ENCODE results near the gene COQ8A. TPM values are rescaled to one million over a fixed set of nuclear protein-coding genes. Genes with fewer than 3 reads are reported as not detected.

COQ8A gene
- total RNA-seq, 1 experiment from 2014 or later, result 24.6 TPM

DNA sequence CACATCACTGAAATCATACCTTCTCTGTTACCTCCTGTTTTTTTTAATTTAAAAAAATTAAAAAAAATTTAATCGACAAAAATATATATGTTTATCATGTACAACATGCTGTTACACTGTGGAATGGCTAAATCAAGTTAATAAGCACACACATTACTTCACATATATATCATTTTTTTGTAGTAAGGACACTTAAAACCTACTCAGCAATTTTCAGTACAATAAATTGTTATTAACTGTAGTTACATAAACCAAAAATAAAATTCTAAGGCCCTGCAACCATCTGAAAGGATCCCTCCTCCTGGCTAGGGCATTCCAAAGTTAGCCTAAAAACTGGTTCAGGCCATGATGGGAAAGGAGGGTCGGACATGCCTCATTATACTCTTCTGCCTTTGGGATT, 23.6 kb upstream of the COQ8A start:
- H3K4me3 Mint-ChIP-seq (ENCODE audit: low read depth, unreplicated experiment), result no peak overlapping the region
- TF ChIP-seq, protein P1, sequence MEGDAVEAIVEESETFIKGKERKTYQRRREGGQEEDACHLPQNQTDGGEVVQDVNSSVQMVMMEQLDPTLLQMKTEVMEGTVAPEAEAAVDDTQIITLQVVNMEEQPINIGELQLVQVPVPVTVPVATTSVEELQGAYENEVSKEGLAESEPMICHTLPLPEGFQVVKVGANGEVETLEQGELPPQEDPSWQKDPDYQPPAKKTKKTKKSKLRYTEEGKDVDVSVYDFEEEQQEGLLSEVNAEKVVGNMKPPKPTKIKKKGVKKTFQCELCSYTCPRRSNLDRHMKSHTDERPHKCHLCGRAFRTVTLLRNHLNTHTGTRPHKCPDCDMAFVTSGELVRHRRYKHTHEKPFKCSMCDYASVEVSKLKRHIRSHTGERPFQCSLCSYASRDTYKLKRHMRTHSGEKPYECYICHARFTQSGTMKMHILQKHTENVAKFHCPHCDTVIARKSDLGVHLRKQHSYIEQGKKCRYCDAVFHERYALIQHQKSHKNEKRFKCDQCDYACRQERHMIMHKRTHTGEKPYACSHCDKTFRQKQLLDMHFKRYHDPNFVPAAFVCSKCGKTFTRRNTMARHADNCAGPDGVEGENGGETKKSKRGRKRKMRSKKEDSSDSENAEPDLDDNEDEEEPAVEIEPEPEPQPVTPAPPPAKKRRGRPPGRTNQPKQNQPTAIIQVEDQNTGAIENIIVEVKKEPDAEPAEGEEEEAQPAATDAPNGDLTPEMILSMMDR (IDR thresholded peaks at IDR 0.05; ENCODE audit: unreplicated experiment), result no peak
- no peak for DNase-seq
- no peaks in the 10 kb centered on the region for H3K9me3 Mint-ChIP-seq (ENCODE audit: low read depth, unreplicated experiment)
- H3K36me3 Mint-ChIP-seq (ENCODE audit: insufficient read depth, unreplicated experiment), result no peaks in the 10 kb centered on the region
- H3K4me1 Mint-ChIP-seq (ENCODE audit: low read depth, unreplicated experiment), result no peaks in the 10 kb centered on the region
- CTCF ChIA-PET, result no interaction called here
- no peak overlapping the region for H3K27ac Mint-ChIP-seq (ENCODE audit: unreplicated experiment)
- intact Hi-C loops (cut with micrococcal nuclease; ENCODE audit: unreplicated experiment), result loop anchor here (10.0 kb wide), 1 partner anchor 218 kb away; no protein-coding TSS in a partner anchor
- BruUV-seq (replicated peaks), result no TSS peak
- no peaks in the 10 kb centered on the region for H3K27me3 Mint-ChIP-seq (ENCODE audit: unreplicated experiment)

DNA sequence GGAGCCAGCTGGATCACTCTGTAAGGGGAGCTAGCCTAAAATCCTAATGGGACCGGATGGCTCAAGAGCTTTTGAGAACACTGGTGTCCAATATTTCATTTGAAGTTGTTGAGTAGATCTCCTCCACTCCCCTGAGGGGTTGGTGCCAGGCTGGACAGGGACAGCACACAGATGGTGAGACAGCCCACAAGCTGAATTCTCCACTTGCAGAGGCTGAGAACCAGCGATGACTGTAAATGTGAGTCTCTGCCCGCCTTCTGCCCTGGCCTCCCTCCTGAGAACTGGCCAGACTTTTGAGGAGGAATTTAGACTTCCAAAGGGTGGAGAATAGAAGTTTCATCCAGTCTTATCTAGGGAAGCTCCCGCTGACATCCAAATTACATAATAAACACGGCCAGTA, 20.5 kb upstream of the COQ8A start:
- no peak overlapping the region for H3K27ac Mint-ChIP-seq (ENCODE audit: unreplicated experiment)
- intact Hi-C loops (cut with micrococcal nuclease; ENCODE audit: unreplicated experiment), result loop anchor here (10.0 kb wide), 1 partner anchor 215 kb away; no protein-coding TSS in a partner anchor
- H3K36me3 Mint-ChIP-seq (ENCODE audit: insufficient read depth, unreplicated experiment), result no peaks in the 10 kb centered on the region
- DNase-seq, result no peak
- peaks cover 3% of the 10 kb centered on the region for H3K9me3 Mint-ChIP-seq (ENCODE audit: low read depth, unreplicated experiment)
- H3K4me1 Mint-ChIP-seq (ENCODE audit: low read depth, unreplicated experiment), result no peaks in the 10 kb centered on the region
- no peaks in the 10 kb centered on the region for H3K27me3 Mint-ChIP-seq (ENCODE audit: unreplicated experiment)
- no peak overlapping the region for H3K4me3 Mint-ChIP-seq (ENCODE audit: low read depth, unreplicated experiment)
- CTCF ChIA-PET, result no interaction called here
- no TSS peak for BruUV-seq (replicated peaks)
- TF ChIP-seq, protein P1 (IDR thresholded peaks at IDR 0.05; ENCODE audit: unreplicated experiment), result no peak

DNA sequence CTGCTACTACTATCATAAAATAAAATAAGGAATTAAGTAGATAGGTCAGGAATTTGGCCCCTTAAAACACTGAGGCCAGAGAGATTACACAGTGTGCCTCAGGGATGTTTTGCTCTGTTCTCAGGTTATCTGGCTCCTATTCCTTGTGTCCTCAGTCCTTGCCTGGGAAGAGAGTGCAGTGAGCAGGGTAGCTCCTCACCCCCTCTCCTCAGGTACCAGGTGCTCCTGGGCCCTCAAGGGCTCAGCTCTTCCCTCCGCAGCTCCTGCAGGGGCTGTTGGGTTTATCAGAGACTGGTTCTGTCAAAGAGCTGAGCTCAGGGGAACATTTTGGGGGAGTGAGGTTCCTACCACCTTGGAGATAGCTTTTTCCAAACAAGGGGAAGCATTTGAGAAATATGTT, 20.1 kb upstream of the COQ8A start:
- BruUV-seq (replicated peaks), result no TSS peak
- no peaks in the 10 kb centered on the region for H3K27me3 Mint-ChIP-seq (ENCODE audit: unreplicated experiment)
- no peaks in the 10 kb centered on the region for H3K4me1 Mint-ChIP-seq (ENCODE audit: low read depth, unreplicated experiment)
- intact Hi-C loops (cut with micrococcal nuclease; ENCODE audit: unreplicated experiment), result loop anchor here (10.0 kb wide), 1 partner anchor 215 kb away; no protein-coding TSS in a partner anchor
- no peak for DNase-seq
- H3K9me3 Mint-ChIP-seq (ENCODE audit: low read depth, unreplicated experiment), result peaks cover 3% of the 10 kb centered on the region
- H3K36me3 Mint-ChIP-seq (ENCODE audit: insufficient read depth, unreplicated experiment), result no peaks in the 10 kb centered on the region
- TF ChIP-seq, protein P1 (IDR thresholded peaks at IDR 0.05; ENCODE audit: unreplicated experiment), result no peak
- H3K4me3 Mint-ChIP-seq (ENCODE audit: low read depth, unreplicated experiment), result no peak overlapping the region
- no peak overlapping the region for H3K27ac Mint-ChIP-seq (ENCODE audit: unreplicated experiment)
- CTCF ChIA-PET, result no interaction called here

DNA sequence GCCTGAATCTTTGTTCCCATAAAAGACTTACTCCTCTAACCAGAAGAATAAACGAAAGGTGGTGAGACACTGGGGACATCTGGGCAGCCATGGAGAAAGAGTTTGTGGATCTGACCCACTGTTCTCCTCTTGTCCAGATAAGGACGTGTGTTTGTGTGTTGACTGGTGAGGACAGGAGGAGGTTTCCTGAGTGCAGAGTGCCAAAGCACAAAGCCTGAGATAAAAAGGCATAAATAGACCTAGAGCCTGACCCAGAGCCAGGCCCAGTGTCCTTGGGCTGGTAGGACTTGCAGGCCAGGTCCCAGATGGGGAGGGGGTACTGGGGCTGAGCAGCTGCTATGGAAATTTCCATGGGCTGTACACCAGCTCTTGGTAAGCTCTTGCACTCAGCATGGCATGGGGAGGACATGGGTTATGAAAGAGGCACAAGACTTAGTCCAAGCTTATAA, 19.6 kb upstream of the COQ8A start:
- peaks cover 3% of the 10 kb centered on the region for H3K9me3 Mint-ChIP-seq (ENCODE audit: low read depth, unreplicated experiment)
- TF ChIP-seq, protein P1 (IDR thresholded peaks at IDR 0.05; ENCODE audit: unreplicated experiment), result no peak
- no peaks in the 10 kb centered on the region for H3K4me1 Mint-ChIP-seq (ENCODE audit: low read depth, unreplicated experiment)
- H3K36me3 Mint-ChIP-seq (ENCODE audit: insufficient read depth, unreplicated experiment), result no peaks in the 10 kb centered on the region
- CTCF ChIA-PET, result no interaction called here
- H3K4me3 Mint-ChIP-seq (ENCODE audit: low read depth, unreplicated experiment), result no peak overlapping the region
- intact Hi-C loops (cut with micrococcal nuclease; ENCODE audit: unreplicated experiment), result no loop called here
- no TSS peak for BruUV-seq (replicated peaks)
- no peak overlapping the region for H3K27ac Mint-ChIP-seq (ENCODE audit: unreplicated experiment)
- H3K27me3 Mint-ChIP-seq (ENCODE audit: unreplicated experiment), result no peaks in the 10 kb centered on the region
- no peak for DNase-seq
